Measurements from ENCODE around the gene CDH22. TPM values are rescaled to one million over a fixed set of nuclear protein-coding genes. Genes with fewer than 3 reads are reported as not detected.

The CDH22 gene
- total RNA-seq, 4 donors from 2014 or later: 0.26 to 1.2 (median 0.35) TPM

DNA sequence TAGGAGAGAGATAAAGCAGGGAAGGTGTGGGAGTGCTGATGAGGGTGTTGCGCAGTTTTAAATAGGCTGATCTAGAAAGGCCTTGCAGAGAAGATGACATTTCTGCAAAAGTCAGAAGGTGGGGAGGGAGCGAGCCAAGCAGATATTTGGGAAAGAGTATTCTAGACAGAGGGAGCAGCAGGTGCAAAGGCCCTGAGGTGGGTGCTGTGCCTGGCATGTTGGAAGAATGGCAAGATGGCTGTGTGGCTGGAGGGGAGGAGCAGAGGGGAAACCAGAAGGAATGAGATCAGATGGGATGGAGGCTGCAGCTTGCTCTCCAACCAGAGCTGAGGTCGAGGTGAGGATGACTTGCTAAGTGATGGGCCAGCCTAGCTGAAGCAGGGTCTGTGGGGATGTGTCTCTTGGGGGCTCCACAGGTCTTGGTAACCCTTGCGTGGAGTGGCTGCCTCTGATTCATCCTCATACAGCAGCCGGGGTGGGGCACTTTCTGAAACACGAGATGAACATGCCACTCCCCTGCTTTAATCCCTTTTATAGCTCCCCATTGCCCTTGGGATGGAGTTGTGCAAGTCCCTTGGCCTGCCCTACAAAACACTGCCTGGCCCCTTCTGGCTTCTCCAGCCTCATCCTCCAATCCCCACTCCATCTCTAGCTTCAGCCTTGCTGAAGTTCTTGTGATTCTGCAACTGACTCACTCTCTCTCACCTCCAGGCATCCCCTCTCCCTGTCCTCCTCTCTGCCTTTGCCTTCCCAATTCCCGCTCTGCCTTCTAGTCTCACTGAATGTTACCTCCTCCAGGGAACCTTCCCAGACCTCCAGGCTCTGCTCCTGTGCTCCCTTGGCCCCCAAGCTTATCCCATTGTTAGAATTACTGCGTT is 94.1 kb downstream of the CDH22 start:
- Histone ChIP-seq H3K4me3 (no peak overlapping the region), H3K27ac (peak overlapping the region; percentile 70 to 86 (median 76)), H3K9me3 (no peaks in the 10 kb centered on the region), H3K36me3 (no peaks in the 10 kb centered on the region), H3K27me3 (peaks cover 0 to 8% (median 4%) of the 10 kb centered on the region in 3 donors), H3K4me1 (peaks cover 19 to 26% of the 10 kb centered on the region in 2 donors)
- ATAC-seq: peak; percentile 92
- intact Hi-C loops (cut with DNase I; ENCODE audit: low total_unique reads) (loop anchor here (1.0 to 10.0 kb wide), 2 partner anchors 46 to 131 kb away; no protein-coding TSS in a partner anchor), in situ Hi-C loops (cut with MboI; ENCODE audit: low sequenced_read_pairs in 4 of 4) (no loop called here)
- no peak for TF ChIP-seq POLR2A (IDR thresholded peaks at IDR 0.05)
- TF ChIP-seq, protein P1, sequence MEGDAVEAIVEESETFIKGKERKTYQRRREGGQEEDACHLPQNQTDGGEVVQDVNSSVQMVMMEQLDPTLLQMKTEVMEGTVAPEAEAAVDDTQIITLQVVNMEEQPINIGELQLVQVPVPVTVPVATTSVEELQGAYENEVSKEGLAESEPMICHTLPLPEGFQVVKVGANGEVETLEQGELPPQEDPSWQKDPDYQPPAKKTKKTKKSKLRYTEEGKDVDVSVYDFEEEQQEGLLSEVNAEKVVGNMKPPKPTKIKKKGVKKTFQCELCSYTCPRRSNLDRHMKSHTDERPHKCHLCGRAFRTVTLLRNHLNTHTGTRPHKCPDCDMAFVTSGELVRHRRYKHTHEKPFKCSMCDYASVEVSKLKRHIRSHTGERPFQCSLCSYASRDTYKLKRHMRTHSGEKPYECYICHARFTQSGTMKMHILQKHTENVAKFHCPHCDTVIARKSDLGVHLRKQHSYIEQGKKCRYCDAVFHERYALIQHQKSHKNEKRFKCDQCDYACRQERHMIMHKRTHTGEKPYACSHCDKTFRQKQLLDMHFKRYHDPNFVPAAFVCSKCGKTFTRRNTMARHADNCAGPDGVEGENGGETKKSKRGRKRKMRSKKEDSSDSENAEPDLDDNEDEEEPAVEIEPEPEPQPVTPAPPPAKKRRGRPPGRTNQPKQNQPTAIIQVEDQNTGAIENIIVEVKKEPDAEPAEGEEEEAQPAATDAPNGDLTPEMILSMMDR (IDR thresholded peaks at IDR 0.05 in 4 of 5, conservative IDR thresholded peaks at IDR 0.05 in 1 of 5): no peak
- DNase-seq: peak; percentile 81 to 91

DNA sequence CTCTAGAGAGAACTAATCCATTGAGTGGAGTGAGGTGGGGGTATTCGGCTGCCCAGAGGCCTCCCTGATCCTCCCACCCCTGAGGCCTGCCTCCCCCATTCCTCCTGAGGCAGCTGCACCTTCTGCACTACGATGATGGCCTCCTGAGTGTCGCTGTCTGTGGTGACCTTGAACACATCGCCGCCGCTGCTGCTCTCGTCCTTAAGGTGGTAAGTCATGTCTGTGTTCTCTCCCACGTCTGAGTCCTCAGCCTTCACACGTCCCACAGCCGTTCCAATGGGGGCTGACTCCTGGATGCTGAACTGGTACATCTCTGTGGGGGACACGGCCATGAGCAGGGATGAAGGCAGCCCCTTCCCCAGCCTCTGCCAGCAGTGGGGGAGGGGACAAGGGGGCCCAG is 95.4 kb downstream of the CDH22 start:
- TF ChIP-seq POLR2A (IDR thresholded peaks at IDR 0.05): no peak
- TF ChIP-seq, protein P1 (IDR thresholded peaks at IDR 0.05 in 4 of 5, conservative IDR thresholded peaks at IDR 0.05 in 1 of 5): no peak
- no peak overlapping the region for H3K27ac ChIP-seq
- ATAC-seq (no peak), DNase-seq (no peak)
- intact Hi-C loops (cut with DNase I; ENCODE audit: low total_unique reads) (loop anchor here (10.0 kb wide), 1 partner anchor 132 kb away; no protein-coding TSS in a partner anchor), in situ Hi-C loops (cut with MboI; ENCODE audit: low sequenced_read_pairs in 4 of 4) (no loop called here)
- no peak overlapping the region for H3K4me3 ChIP-seq
- H3K4me1 ChIP-seq: peaks cover 19 to 31% of the 10 kb centered on the region in 2 donors
- no peaks in the 10 kb centered on the region for H3K9me3 ChIP-seq
- peaks cover 0 to 8% (median 4%) of the 10 kb centered on the region in 3 donors for H3K27me3 ChIP-seq
- H3K36me3 ChIP-seq: no peaks in the 10 kb centered on the region

DNA sequence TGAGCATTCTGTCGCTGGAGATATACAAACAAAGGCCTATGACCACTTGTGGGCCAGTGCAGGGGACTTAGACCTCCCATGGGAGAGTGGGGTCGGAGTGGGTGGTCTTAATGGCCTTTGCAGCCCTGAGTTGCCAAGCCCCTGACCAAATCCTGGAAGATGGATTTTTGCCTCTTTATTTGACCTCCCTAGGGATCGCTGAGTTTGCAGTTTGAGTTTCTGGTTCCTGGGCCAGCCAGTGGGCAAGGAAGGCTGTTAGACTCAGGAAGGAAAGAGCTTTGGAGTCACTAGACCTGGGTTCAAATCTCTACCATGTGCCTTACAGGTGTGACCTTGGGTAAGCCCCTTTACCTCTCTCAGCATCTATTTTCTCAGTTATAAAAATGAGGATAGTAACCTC is 96.0 kb downstream of the CDH22 start:
- no peak for ATAC-seq
- intact Hi-C loops (cut with DNase I; ENCODE audit: low total_unique reads): loop anchor here (10.0 kb wide), 1 partner anchor 133 kb away; no protein-coding TSS in a partner anchor
- no peak overlapping the region for H3K4me3 ChIP-seq
- H3K27ac ChIP-seq: no peak overlapping the region
- TF ChIP-seq POLR2A (IDR thresholded peaks at IDR 0.05): no peak
- TF ChIP-seq, protein P1 (IDR thresholded peaks at IDR 0.05 in 4 of 5, conservative IDR thresholded peaks at IDR 0.05 in 1 of 5): no peak
- H3K4me1 ChIP-seq: peaks cover 20 to 37% of the 10 kb centered on the region in 2 donors
- no peak for DNase-seq
- no peaks in the 10 kb centered on the region for H3K9me3 ChIP-seq
- in situ Hi-C loops (cut with MboI; ENCODE audit: low sequenced_read_pairs in 4 of 4): no loop called here
- peaks cover 0 to 8% (median 4%) of the 10 kb centered on the region in 3 donors for H3K27me3 ChIP-seq
- no peaks in the 10 kb centered on the region for H3K36me3 ChIP-seq

DNA sequence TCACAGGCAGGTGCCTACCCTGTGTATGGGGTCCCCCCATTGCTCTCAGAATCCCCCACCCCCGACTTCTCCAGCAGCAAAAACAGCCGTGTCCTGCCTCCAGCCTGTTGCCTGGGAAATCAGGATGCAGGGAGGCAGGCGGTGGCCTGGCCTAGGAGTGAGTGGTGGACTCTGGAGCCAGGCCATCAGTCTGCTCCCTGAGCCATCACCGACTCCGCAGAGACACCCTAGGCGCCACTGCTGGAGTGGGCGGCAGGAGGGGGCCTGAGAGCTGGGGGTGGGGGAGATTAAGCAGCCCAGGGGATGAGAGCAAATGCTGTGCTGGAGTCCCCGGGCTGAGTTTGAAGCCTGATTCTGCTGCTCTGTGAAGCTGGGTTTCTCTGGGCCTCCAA is 97.0 kb downstream of the CDH22 start:
- H3K36me3 ChIP-seq: no peaks in the 10 kb centered on the region
- H3K9me3 ChIP-seq: no peaks in the 10 kb centered on the region
- peaks cover 0 to 8% (median 4%) of the 10 kb centered on the region in 3 donors for H3K27me3 ChIP-seq
- in situ Hi-C loops (cut with MboI; ENCODE audit: low sequenced_read_pairs in 4 of 4) (no loop called here), intact Hi-C loops (cut with DNase I; ENCODE audit: low total_unique reads) (loop anchor here (10.0 kb wide), 1 partner anchor 133 kb away; no protein-coding TSS in a partner anchor)
- H3K4me3 ChIP-seq: no peak overlapping the region
- DNase-seq (no peak), ATAC-seq (no peak)
- H3K27ac ChIP-seq: no peak overlapping the region
- TF ChIP-seq, protein P1 (IDR thresholded peaks at IDR 0.05 in 4 of 5, conservative IDR thresholded peaks at IDR 0.05 in 1 of 5): no peak
- TF ChIP-seq POLR2A (IDR thresholded peaks at IDR 0.05): no peak
- peaks cover 21 to 45% of the 10 kb centered on the region in 2 donors for H3K4me1 ChIP-seq
